GM19372 (cell line): ENCODE measurements around the gene CYTH4.
"Not testable (repeated sequence)": the region's sequence is repeated elsewhere in the genome, so short reads cannot be mapped to it uniquely, and the experiment has no call there.

Source experiments
- ATAC-seq: cut with Tn5 transposase; IDR thresholded peaks from one replicate; pipeline ENCODE4 v1.9.1; 2021; ENCODE audit warnings: mild to moderate bottlenecking, low read depth, moderate library complexity; ENCODE audit not compliant: unreplicated experiment

CYTH4 gene

GRCh38 chr22:37324340-37325038, 42.2 kb downstream of the CYTH4 start:
- ATAC-seq = no peak

GRCh38 chr22:37325039-37325395, 42.7 kb downstream of the CYTH4 start:
- no peak for ATAC-seq

DNA sequence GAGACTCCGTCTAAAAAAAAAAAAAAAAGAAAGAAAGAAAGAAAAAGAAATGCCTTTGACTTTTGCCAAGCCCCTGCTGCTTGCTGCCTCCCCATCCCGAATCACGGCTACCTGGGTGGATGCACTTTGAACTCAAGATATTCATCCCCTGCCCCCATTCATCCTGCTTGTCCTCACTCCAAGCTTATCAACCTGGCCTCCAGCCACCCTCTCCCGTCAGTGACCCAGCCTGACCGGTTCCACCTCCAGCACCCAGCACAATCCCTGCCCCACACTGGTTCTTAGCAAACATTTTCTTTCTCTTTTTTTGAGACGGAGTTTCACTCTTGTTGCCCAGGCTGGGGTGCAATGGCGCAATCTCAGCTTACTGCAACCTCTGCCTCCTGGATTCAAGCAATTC, 44.4 kb downstream of the CYTH4 start:
- ATAC-seq = no peak

DNA sequence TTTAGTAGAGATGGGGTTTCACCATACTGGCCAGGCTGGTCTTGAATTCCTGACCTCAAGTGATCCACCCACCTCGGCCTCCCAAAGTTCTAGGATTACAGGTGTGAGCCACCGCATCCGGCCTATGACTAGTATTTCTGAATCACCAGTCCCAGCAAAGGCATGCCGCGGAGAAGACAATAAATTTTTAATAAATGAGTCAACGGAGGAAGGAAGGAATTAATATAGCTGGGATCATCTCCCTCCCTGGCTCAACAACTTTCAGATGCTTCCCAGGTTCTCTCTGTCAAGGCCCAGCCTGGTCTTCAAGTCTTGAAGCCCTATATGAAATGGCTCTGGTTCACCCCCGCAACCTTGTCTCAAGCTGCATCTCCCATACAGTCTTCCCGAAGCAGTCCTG, 45.7 kb downstream of the CYTH4 start:
- ATAC-seq = no peak

GRCh38 chr22:37328538-37329237, 46.4 kb downstream of the CYTH4 start:
- not testable (repeated sequence) for ATAC-seq

GRCh38 chr22:37329238-37330140, 47.2 kb downstream of the CYTH4 start:
- no peak for ATAC-seq

- no peak for ATAC-seq
Measured at GRCh38 chr22:37330200-37331033, 48.1 kb downstream of the CYTH4 start.

GRCh38 chr22:37331034-37331428, 48.7 kb downstream of the CYTH4 start:
- no peak for ATAC-seq

DNA sequence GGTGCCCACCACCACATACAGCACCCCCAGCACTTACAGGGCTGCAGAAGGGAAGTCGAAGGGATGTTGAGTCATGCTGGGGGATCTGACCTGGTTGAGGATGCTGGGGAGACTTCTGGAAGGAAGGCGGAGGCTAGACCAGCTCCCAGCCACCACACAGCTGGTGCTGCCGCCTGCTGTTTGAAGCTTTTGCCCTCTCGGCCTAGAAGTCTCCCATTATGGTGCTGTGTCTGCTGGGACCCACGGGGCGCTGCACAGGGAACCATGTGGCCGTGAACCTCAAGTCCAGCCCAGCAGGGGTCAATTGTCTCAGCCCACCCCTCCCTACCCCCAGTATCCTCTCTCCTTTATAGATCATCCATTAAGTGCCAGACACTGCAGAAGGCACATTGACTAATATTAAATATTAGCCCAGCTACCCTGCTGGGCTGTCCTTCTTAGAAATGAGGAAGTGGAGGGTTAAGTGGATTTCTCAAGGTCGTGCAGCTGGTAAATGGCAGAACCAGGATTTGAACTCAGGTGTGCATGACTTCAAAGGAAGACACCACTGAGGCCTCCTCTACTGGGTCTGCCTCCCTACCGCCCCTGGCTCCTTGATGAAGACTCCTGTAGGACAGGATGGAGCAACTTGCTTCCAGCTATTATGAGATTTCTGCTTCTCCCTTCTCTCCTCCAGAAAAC, 49.7 kb downstream of the CYTH4 start:
- ATAC-seq = no peak

- no peak for ATAC-seq
Measured at GRCh38 chr22:37333724-37334460, 51.6 kb downstream of the CYTH4 start.

DNA sequence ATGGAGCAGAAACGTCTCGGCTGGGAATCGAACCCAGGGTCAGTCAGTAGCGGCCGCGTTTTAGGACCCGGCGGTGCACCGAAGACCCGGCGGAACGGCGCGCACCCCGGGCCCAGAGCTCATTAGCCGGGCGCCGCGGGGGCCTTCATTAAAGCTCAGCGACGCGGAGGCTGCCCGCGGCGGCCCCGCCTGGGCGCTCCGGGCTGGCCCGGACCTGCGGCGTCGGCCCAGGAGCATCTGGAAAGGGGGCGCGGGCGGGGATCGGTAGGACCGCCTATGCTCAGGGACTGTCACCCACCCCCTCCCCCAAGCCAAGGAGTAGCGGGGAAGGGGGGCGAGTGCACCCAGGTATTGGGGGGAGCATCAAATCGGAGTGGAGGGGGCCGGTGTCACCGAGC, 52.2 kb downstream of the CYTH4 start:
- no peak for ATAC-seq

DNA sequence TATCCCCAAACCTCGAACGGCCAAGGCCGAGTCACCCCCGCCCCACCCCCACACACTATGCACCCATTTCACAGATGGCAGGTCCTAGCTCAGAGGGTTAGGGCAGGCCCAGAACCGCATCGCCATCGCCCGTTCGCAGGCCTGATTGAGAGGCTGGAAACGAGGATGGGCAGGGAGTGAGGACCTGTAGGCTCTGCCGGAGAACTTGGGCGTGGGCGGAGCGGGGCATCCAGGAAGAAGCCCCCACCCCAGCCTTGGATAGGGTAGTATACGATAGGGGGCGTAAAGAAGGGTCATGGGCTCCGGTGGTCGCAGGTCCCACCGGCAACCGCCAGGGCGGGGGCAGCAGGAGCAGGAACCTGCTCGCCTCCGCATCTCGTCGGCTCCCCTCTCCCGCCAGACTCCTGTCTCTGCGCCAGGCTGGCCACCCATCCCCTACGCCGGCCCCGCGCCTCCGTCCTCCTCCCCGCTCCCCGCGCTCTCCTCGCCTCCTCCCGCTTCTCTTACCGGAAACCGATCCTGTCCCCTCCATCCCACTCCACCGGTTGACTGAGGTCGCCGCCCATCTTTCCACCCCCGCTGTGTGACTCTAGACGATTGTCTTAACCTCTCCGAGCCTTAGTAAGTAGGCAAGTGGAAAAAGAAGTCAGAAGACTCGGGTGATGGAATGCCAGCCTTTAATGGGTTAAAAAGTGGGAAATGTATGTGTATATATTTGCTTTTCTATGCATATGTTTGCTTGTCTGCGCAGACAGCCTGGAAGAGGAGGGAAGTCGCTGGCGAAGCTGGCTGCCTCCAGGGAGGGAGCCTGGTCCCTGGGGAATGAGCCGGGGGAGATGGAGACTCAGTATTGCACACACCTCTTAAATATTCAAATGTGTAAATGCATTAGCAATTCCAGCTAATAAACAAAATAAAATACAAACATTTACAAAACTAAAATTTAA, 52.8 kb downstream of the CYTH4 start:
- no peak for ATAC-seq

- no peak for ATAC-seq
Measured at GRCh38 chr22:37335806-37336199, 53.5 kb downstream of the CYTH4 start.

GRCh38 chr22:37336579-37336978, 54.3 kb downstream of the CYTH4 start:
- no peak for ATAC-seq

DNA sequence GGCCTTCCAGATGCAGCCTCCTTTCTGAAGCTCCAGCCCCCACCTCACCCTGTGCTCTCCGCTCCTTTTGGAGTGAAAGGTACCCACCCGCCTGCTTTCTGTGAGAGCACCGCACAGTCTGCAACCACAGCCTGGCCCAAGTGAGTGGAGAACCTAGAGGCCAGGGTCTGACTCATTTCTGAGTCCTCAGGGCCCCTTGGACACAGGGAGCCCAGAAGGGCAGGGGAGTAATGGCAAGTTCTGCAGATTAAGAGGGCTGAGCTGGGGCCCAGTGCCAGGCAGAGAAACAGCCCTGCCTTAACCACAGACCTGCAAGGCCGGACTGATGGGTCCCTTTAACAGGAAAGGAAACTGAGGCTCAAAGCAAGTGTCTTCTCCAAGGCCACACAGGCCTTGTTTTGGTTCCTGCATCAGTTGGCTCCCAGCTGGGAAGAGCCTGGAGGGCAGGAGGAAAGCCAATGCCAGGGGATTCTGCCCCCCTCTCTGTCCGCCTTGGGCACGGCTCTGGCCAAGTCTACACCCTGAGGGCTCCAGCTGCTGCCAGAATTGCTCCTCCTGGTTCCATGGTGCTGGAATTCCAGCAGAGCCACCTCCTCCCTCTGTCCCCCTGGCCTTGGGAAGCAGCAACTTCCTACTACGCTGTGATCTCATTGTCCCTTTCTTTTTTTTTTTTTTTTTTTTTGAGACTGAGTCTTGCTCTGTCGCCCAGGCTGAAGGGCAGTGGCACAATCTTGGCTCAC, 55.1 kb downstream of the CYTH4 start:
- no peak for ATAC-seq

DNA sequence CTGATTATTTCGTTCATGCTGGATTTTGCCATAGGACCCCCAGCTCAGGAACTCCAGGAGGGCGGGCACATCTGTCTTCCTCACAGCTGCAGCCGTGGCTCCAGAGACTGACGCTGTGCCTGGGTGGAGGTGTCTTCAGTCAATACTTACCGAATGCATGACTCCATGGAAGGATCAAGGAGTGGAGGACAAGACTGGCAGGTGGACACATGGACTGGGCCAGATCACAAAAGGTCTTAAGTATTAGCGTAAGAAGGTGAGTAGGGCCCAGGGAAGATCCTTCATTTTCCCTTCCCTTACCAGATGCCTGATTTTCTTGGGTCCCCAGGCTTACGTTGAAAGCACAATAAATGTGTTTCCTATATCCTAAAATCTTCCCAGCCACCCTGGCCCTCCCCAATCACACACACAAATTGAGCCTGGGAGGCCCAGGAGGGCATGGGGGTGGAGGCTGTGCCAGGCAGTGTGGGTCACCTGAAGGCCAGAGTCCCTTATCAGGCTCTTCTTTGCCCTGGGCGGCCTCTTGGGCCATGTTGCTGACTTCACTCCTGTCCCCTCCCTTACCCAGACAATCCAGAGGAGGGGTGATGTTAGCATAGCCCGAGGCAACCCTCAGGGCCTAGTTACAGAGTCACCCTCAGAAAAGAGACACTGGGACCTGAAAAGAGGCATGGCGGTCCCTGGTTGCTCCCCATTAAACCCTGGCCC, 56.4 kb downstream of the CYTH4 start:
- no peak for ATAC-seq
